HG03432 (cell line): Measurements from ENCODE around the gene TCN1.

ENCODE experiments used
- ATAC-seq: cut with Tn5 transposase; IDR thresholded peaks from one replicate; pipeline ENCODE4 v1.9.1; 2021; ENCODE audit warnings: mild to moderate bottlenecking, moderate library complexity; ENCODE audit not compliant: unreplicated experiment

The TCN1 gene

GRCh38 chr11:59810189-59810910, 55.9 kb downstream of the TCN1 start, which contains the start of gene MRPL16:
MRPL16 (minus strand) TSS chr11:59810778; CDS start chr11:59810658, 120 bp downstream.
- ATAC-seq: peak; percentile 95

GRCh38 chr11:59807047-59807610, 59.2 kb downstream of the TCN1 start:
- ATAC-seq: no peak

- no peak for ATAC-seq
Measured at GRCh38 chr11:59804061-59804460, 62.2 kb downstream of the TCN1 start.
